Activated T-helper 17 cell treated with anti-CD3 and anti-CD28 coated beads, Interleukin-2, amount 50 U/mL, for 72 hours (primary cell): ENCODE measurements around the gene LHX2. TPM values are rescaled to one million over a fixed set of nuclear protein-coding genes. Genes with fewer than 3 reads are reported as not detected.

Source experiments
- ATAC-seq: fragments of 150-1000 bp; cut with Tn5 transposase; replicated peaks from 2 replicates; pipeline ENCODE4 v1.10.0; 2021; ENCODE audit warnings: mild to moderate bottlenecking, moderate library complexity
- H3K27ac Mint-ChIP-seq: one replicate; pipeline ENCODE4 v1.8.0; 2022; ENCODE audit warnings: mixed read lengths
- H3K27me3 Mint-ChIP-seq: one replicate; pipeline ENCODE4 v1.8.0; 2022; ENCODE audit warnings: mixed read lengths
- H3K36me3 Mint-ChIP-seq: one replicate; pipeline ENCODE4 v1.8.0; 2022; ENCODE audit warnings: low read depth, mild to moderate bottlenecking, mixed read lengths
- H3K4me1 Mint-ChIP-seq: one replicate; pipeline ENCODE4 v1.8.0; 2022; ENCODE audit warnings: mixed read lengths
- H3K4me3 Mint-ChIP-seq: one replicate; pipeline ENCODE4 v1.8.0; 2022; ENCODE audit warnings: mild to moderate bottlenecking, mixed read lengths
- H3K9me3 Mint-ChIP-seq: one replicate; pipeline ENCODE4 v1.8.0; 2022; ENCODE audit warnings: mixed read lengths
- total RNA-seq, 2 donors: library from RNA; stranded (reverse); gene quantifications; one replicate each; pipeline ENCODE4 v1.2.3, GENCODE V29; 2022

LHX2 gene
- total RNA-seq, 2 donors from 2014 or later = not detected

DNA sequence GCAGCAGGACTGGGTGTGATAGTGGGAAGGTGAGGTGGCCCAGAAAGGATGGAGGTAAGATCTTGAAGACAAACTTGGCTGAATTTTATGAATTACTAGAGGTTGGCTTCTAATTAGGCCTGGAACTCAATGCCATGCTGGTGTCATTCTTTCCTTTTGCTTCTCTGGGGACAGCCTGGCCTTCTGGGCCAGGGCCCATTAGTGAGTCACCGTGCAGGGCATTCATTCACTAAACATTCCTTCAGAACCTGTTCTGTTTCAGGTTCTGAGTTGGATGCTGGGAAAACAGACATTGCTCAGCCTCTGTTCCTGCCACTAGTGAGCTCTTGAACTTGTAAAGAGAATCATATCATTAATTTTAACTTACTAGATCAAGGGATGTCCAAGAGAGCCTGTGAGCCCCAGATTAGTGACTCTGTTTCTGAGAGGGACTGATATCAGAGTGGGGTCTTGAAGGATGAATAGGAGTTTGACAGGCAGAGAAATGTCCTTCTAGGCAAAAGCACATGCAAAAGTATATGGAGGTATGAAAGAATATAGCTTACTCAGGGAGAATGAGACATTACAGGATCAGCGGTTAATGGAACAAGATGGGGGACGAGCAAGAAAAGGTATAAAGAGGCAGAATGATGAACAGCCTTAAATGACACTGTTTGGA, 66.5 kb downstream of the LHX2 start:
- no peak overlapping the region for H3K27ac Mint-ChIP-seq
- H3K4me3 Mint-ChIP-seq = no peak overlapping the region
- no peak for ATAC-seq
- no peaks in the 10 kb centered on the region for H3K9me3 Mint-ChIP-seq
- peaks cover 19% of the 10 kb centered on the region for H3K27me3 Mint-ChIP-seq
- H3K4me1 Mint-ChIP-seq = no peaks in the 10 kb centered on the region
- H3K36me3 Mint-ChIP-seq = no peaks in the 10 kb centered on the region

DNA sequence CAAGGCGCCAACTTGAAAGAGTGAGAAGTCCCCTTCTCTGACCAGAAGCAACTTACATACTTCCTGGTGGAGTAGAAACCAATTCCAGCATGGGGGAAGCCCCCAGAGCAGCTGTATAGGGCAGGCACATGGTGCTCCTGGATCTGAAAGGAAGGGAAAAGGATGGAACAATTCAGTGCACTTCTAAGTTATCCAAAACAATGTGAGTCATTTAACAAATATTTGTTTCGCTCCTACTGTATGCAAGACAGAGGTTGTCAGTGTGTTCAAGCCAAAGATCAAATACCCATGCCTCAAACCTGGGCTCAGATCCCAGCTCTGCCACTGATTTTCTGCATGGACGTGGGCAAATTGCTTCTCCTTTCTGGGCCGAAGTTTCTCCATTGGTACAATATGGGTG, 67.1 kb downstream of the LHX2 start:
- Mint-ChIP-seq H3K4me3 (no peak overlapping the region), H3K9me3 (no peaks in the 10 kb centered on the region), H3K4me1 (no peaks in the 10 kb centered on the region), H3K36me3 (no peaks in the 10 kb centered on the region), H3K27me3 (peaks cover 19% of the 10 kb centered on the region), H3K27ac (no peak overlapping the region)
- no peak for ATAC-seq

DNA sequence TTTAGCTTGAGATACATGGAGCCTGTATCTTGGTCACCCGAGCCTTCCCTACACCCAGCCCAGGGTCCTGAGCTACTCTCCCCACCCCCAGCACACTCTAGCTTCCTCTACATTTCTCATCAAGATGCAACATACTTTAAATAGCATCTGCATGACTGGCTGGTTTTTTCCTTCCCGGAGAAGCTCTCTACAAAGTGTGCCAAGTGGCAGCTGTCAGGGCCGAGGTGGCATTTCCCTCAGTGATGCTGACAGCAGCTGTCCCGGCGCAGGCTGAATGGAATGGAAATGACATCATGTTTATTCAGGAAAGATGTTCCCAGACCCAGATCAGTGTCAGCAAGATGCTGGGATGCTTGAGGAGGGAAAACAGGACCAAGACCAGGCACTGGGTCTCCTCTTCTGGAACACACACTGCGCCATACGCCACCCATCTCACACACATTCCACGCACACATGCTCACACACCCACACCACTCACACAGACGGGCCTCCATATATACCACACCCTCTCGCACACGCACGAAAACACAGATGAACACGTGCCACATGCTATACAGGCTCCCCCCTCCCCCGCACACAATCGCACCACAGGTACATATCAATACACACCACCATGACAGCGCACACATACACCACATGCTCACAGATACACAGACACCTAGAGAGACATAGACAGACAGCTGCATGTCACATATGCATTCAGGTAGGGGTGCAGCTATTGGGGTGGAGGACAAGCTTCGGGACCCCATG, 67.8 kb downstream of the LHX2 start:
- no peaks in the 10 kb centered on the region for H3K4me1 Mint-ChIP-seq
- H3K36me3 Mint-ChIP-seq = no peaks in the 10 kb centered on the region
- no peak for ATAC-seq
- peaks cover 15% of the 10 kb centered on the region for H3K27me3 Mint-ChIP-seq
- no peak overlapping the region for H3K27ac Mint-ChIP-seq
- no peak overlapping the region for H3K4me3 Mint-ChIP-seq
- H3K9me3 Mint-ChIP-seq = no peaks in the 10 kb centered on the region

DNA sequence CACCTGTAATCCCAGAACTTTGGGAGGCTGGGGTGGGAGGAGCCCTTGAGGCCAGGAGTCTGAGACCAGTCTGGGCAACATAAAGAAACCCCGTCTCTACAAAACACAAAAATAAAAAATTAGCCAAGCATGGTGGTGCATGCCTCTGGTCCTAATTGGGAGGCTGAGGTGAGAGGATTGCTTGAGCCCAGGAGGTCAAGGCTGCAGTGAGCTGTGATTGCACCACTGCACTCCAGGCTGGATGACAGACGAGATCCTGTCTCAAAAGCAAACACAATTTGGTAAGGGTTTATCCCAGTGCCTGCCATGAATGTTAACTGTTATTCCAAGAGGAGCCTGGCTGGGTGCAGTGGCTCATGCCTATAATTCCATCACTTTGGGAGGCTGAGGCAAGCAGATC, 71.1 kb downstream of the LHX2 start:
- Mint-ChIP-seq H3K4me1 (no peaks in the 10 kb centered on the region), H3K4me3 (no peak overlapping the region), H3K27me3 (peaks cover 7% of the 10 kb centered on the region), H3K9me3 (peaks cover 5% of the 10 kb centered on the region), H3K36me3 (no peaks in the 10 kb centered on the region), H3K27ac (no peak overlapping the region)
- no peak for ATAC-seq

Other genes with a start within 250 kb of the LHX2 start
- gene DENND1A, start 81.6 kb upstream of the LHX2 start, total RNA-seq = 10 to 100 TPM; 19.3 to 22.8 TPM
- 1 to 10 TPM; 6.8 to 7.6 TPM for gene NEK6, start 246.2 kb downstream of the LHX2 start, total RNA-seq